GM18858 (cell line): Measurements from ENCODE around the gene PLK5.
"Not testable (repeated sequence)": the region's sequence is repeated elsewhere in the genome, so short reads cannot be mapped to it uniquely, and the experiment has no call there.

Experiments used
- ATAC-seq: cut with Tn5 transposase; IDR thresholded peaks from one replicate; pipeline ENCODE4 v1.9.1; 2021; ENCODE audit not compliant: unreplicated experiment

The PLK5 gene

GRCh38 chr19:1507763-1508506 lies 15.9 kb upstream of the PLK5 start:
- no peak for ATAC-seq

GRCh38 chr19:1508507-1508856 lies 15.4 kb upstream of the PLK5 start:
- ATAC-seq: no peak

- no peak for ATAC-seq
Measured at GRCh38 chr19:1509602-1510441, 14.1 kb upstream of the PLK5 start.

- no peak for ATAC-seq
Measured at GRCh38 chr19:1510442-1510806, 13.5 kb upstream of the PLK5 start.

- ATAC-seq: no peak
Measured at GRCh38 chr19:1510807-1511206, 13.1 kb upstream of the PLK5 start.

GRCh38 chr19:1511318-1512317 lies 12.3 kb upstream of the PLK5 start:
- no peak for ATAC-seq

- no peak for ATAC-seq
Measured at GRCh38 chr19:1512671-1513498, 11.0 kb upstream of the PLK5 start, which contains the start of gene ADAMTSL5. Gene ADAMTSL5, minus strand, starts transcription at chr19:1513019. Its CDS starts 2,076 bp downstream, at chr19:1510943.

GRCh38 chr19:1513499-1514294 lies 10.2 kb upstream of the PLK5 start:
- no peak for ATAC-seq

- no peak for ATAC-seq
Measured at GRCh38 chr19:1514295-1514661, 9.6 kb upstream of the PLK5 start.

GRCh38 chr19:1514986-1515721 lies 8.7 kb upstream of the PLK5 start:
- no peak for ATAC-seq

GRCh38 chr19:1516395-1516753 lies 7.5 kb upstream of the PLK5 start:
- ATAC-seq: no peak

GRCh38 chr19:1518471-1518870 lies 5.4 kb upstream of the PLK5 start:
- ATAC-seq: no peak

GRCh38 chr19:1519802-1520201 lies 4.1 kb upstream of the PLK5 start:
- ATAC-seq: not testable (repeated sequence)

- ATAC-seq: no peak
Measured at GRCh38 chr19:1520203-1520780, 3.6 kb upstream of the PLK5 start.

GRCh38 chr19:1521636-1522035 lies 2.2 kb upstream of the PLK5 start:
- ATAC-seq: no peak

- ATAC-seq: no peak
Measured at GRCh38 chr19:1522061-1522460, 1.8 kb upstream of the PLK5 start.

GRCh38 chr19:1522838-1523237 lies 1.0 kb upstream of the PLK5 start:
- no peak for ATAC-seq

- no peak for ATAC-seq
Measured at GRCh38 chr19:1524287-1524971, 552 bp downstream of the PLK5 start.
